ENCODE results near the gene HNRNPF. TPM values are rescaled to one million over a fixed set of nuclear protein-coding genes. Genes with fewer than 3 reads are reported as not detected.

Gene HNRNPF
- total RNA-seq, 1 experiment from 2014 or later: 423 TPM

- ChIA-PET CTCF (interaction anchor here (0.6 to 0.7 kb wide), 2 partner anchors 49 to 88 kb away, joined by 3 to 6 read pairs; no protein-coding TSS in a partner anchor), POLR2A (no interaction called here)
- Mint-ChIP-seq H3K9me3 (ENCODE audit: unreplicated experiment) (no peaks in the 10 kb centered on the region), H3K27ac (ENCODE audit: unreplicated experiment) (peak overlapping the region; percentile 20), H3K36me3 (ENCODE audit: insufficient read depth, unreplicated experiment) (peaks cover 8% of the 10 kb centered on the region), H3K4me1 (ENCODE audit: low read depth, unreplicated experiment) (peaks cover 36% of the 10 kb centered on the region), H3K27me3 (ENCODE audit: insufficient read depth, unreplicated experiment) (no peaks in the 10 kb centered on the region), H3K4me3 (ENCODE audit: unreplicated experiment) (no peak overlapping the region)
- no peak overlapping the region for H3K4me3 ChIP-seq (ENCODE audit: low read depth, low read length)
- BruUV-seq (replicated peaks): no TSS peak
- H3K4me1 ChIP-seq: peaks cover 31% of the 10 kb centered on the region
- H3K27me3 ChIP-seq (replicated peaks; ENCODE audit: control insufficient read depth, insufficient read depth, low read length): no peaks in the 10 kb centered on the region
- intact Hi-C loops (cut with micrococcal nuclease; ENCODE audit: unreplicated experiment): loop anchor here (1.0 kb wide), 1 partner anchor 13 kb away; no protein-coding TSS in a partner anchor
- DNase-seq: peak; percentile 75 to 86
- TF ChIP-seq CTCF (IDR thresholded peaks at IDR 0.05; ENCODE audit: insufficient read depth in 1 of 2, low read depth in 1 of 2, low read length in 1 of 2, severe bottlenecking in 1 of 2, unreplicated experiment in 1 of 2): no peak
- H3K9me3 ChIP-seq: no peaks in the 10 kb centered on the region
- H3K36me3 ChIP-seq (ENCODE audit: control insufficient read depth, insufficient read depth, low read length): no peaks in the 10 kb centered on the region
Measured at GRCh38 chr10:43375401-43376020, 33.5 kb downstream of the HNRNPF start.

- peaks cover 31% of the 10 kb centered on the region for H3K4me1 ChIP-seq
- H3K9me3 Mint-ChIP-seq (ENCODE audit: unreplicated experiment): no peaks in the 10 kb centered on the region
- DNase-seq: no peak
- H3K4me1 Mint-ChIP-seq (ENCODE audit: low read depth, unreplicated experiment): peaks cover 40% of the 10 kb centered on the region
- POLR2A ChIA-PET: interaction anchor here (0.6 kb wide), 1 partner anchor 18 kb away, joined by 5 read pairs; no protein-coding TSS in a partner anchor
- no peaks in the 10 kb centered on the region for H3K36me3 ChIP-seq (ENCODE audit: control insufficient read depth, insufficient read depth, low read length)
- BruUV-seq (replicated peaks): no TSS peak
- peaks cover 5% of the 10 kb centered on the region for H3K36me3 Mint-ChIP-seq (ENCODE audit: insufficient read depth, unreplicated experiment)
- CTCF ChIA-PET: no interaction called here
- H3K9me3 ChIP-seq: no peaks in the 10 kb centered on the region
- TF ChIP-seq CTCF (IDR thresholded peaks at IDR 0.05; ENCODE audit: insufficient read depth in 1 of 2, low read depth in 1 of 2, low read length in 1 of 2, severe bottlenecking in 1 of 2, unreplicated experiment in 1 of 2): no peak
- intact Hi-C loops (cut with micrococcal nuclease; ENCODE audit: unreplicated experiment): no loop called here
- H3K27me3 Mint-ChIP-seq (ENCODE audit: insufficient read depth, unreplicated experiment): no peaks in the 10 kb centered on the region
- H3K27me3 ChIP-seq (replicated peaks; ENCODE audit: control insufficient read depth, insufficient read depth, low read length): no peaks in the 10 kb centered on the region
- no peak overlapping the region for H3K4me3 ChIP-seq (ENCODE audit: low read depth, low read length)
- no peak overlapping the region for H3K27ac Mint-ChIP-seq (ENCODE audit: unreplicated experiment)
- no peak overlapping the region for H3K4me3 Mint-ChIP-seq (ENCODE audit: unreplicated experiment)
Measured at GRCh38 chr10:43374194-43374593, 34.8 kb downstream of the HNRNPF start.

- no peaks in the 10 kb centered on the region for H3K36me3 ChIP-seq (ENCODE audit: control insufficient read depth, insufficient read depth, low read length)
- H3K36me3 Mint-ChIP-seq (ENCODE audit: insufficient read depth, unreplicated experiment): peaks cover 5% of the 10 kb centered on the region
- no peak for TF ChIP-seq CTCF (IDR thresholded peaks at IDR 0.05; ENCODE audit: insufficient read depth in 1 of 2, low read depth in 1 of 2, low read length in 1 of 2, severe bottlenecking in 1 of 2, unreplicated experiment in 1 of 2)
- no peaks in the 10 kb centered on the region for H3K27me3 ChIP-seq (replicated peaks; ENCODE audit: control insufficient read depth, insufficient read depth, low read length)
- H3K4me3 Mint-ChIP-seq (ENCODE audit: unreplicated experiment): no peak overlapping the region
- H3K27ac Mint-ChIP-seq (ENCODE audit: unreplicated experiment): no peak overlapping the region
- ChIA-PET CTCF (no interaction called here), POLR2A (interaction anchor here (0.6 kb wide), 2 partner anchors 8 to 12 kb away, joined by 4 to 5 read pairs; no protein-coding TSS in a partner anchor)
- peaks cover 31% of the 10 kb centered on the region for H3K4me1 ChIP-seq
- no TSS peak for BruUV-seq (replicated peaks)
- intact Hi-C loops (cut with micrococcal nuclease; ENCODE audit: unreplicated experiment): no loop called here
- H3K9me3 ChIP-seq: no peaks in the 10 kb centered on the region
- DNase-seq: no peak
- peaks cover 40% of the 10 kb centered on the region for H3K4me1 Mint-ChIP-seq (ENCODE audit: low read depth, unreplicated experiment)
- H3K4me3 ChIP-seq (ENCODE audit: low read depth, low read length): no peak overlapping the region
- no peaks in the 10 kb centered on the region for H3K9me3 Mint-ChIP-seq (ENCODE audit: unreplicated experiment)
- no peaks in the 10 kb centered on the region for H3K27me3 Mint-ChIP-seq (ENCODE audit: insufficient read depth, unreplicated experiment)
Measured at GRCh38 chr10:43373461-43373860, 35.5 kb downstream of the HNRNPF start.
